Transverse colon (tissue), 4 donors: ENCODE data around the gene RSKR. TPM values are rescaled to one million over a fixed set of nuclear protein-coding genes. Genes with fewer than 3 reads are reported as not detected.
A peak's percentile ranks its signal among the peaks of the same experiment; 100 is the strongest.
"Not testable (repeated sequence)": the region's sequence is repeated elsewhere in the genome, so short reads cannot be mapped to it uniquely, and the experiment has no call there.

Experiments
- DNase-seq: peaks from one replicate; pipeline ENCODE4 v3.0.0-alpha.2; 2019
- H3K27ac ChIP-seq, 4 donors: fragments of 200-600 bp; sonication (generic); 2 replicates each; pipeline ENCODE4 v1.5.1; 2016 to 2018; ENCODE audit warnings: inconsistent platforms in 4 of 4
- H3K27me3 ChIP-seq: fragments of 200-600 bp; sonication (generic); 2 replicates; pipeline ENCODE4 v1.5.1; 2017; ENCODE audit warnings: inconsistent platforms
- H3K36me3 ChIP-seq, 4 donors: fragments of 200-600 bp; sonication (generic); 2 replicates each; pipeline ENCODE4 v1.5.1; 2017 to 2019; ENCODE audit warnings: inconsistent platforms in 4 of 4
- H3K4me1 ChIP-seq, 4 donors: fragments of 200-600 bp; sonication (generic); 2 replicates each; pipeline ENCODE4 v1.5.1; 2017 to 2020; ENCODE audit warnings: inconsistent platforms in 4 of 4
- H3K4me3 ChIP-seq, 4 donors: fragments of 200-600 bp; sonication (generic); 1 replicate in 1 of 4; 2 replicates in 3 of 4; pipeline versions ENCODE4 v1.5.1 to v1.6.1; 2017 to 2019; ENCODE audit warnings: inconsistent platforms in 4 of 4
- H3K9me3 ChIP-seq, 2 donors: fragments of 200-600 bp; sonication (generic); 2 replicates each; pipeline ENCODE4 v1.5.1; 2017 to 2019; ENCODE audit warnings: inconsistent platforms in 2 of 2
- EP300 ChIP-seq: sonication (generic); formaldehyde crosslinking; IDR thresholded peaks from one replicate; pipeline ENCODE4 v1.6.1; 2017; ENCODE audit warnings: antibody characterized with exemption, low read depth
- POLR2A ChIP-seq: fragments of 450-650 bp; IDR thresholded peaks from one replicate; pipeline ENCODE4 v1.6.1; 2016; ENCODE audit warnings: antibody characterized with exemption, mild to moderate bottlenecking, moderate library complexity
- POLR2AphosphoS5 ChIP-seq, 3 donors: sonication (generic); formaldehyde crosslinking; IDR thresholded peaks; one replicate each; pipeline ENCODE4 v1.6.1; 2016; ENCODE audit warnings: antibody characterized with exemption in 3 of 3
- WGBS, 2 donors: methylation state at CpG; one replicate each; pipeline ENCODE4 v1.1.5; 2018; ENCODE audit warnings: low coverage in 1 of 2; 5-methylcytosine and 5-hydroxymethylcytosine counted together
- in situ Hi-C, 4 donors: fragments of 200-750 bp; cut with MboI; loops; one replicate each; pipeline versions ENCODE4 v1.15.0 to v1.15.1; 2017; ENCODE audit warnings: low sequenced_read_pairs in 3 of 4, low pct_ligation_motif_present in 1 of 4, low pct_unique_long_range_greater_than_20kb in 1 of 4
- intact Hi-C: fragments of 100-400 bp; cut with DNase I; formaldehyde crosslinking; loops from one replicate; pipeline ENCODE4 v1.15.1; 2023; ENCODE audit warnings: low total_unique reads
- total RNA-seq, 4 donors: library from RNA; depleted of rRNA; stranded (reverse); fragments of >200 nt; gene quantifications; one replicate each; pipeline ENCODE4 v1.1.0, GENCODE V29; 2016
- TF ChIP-seq, protein P1 (sequence below), 5 experiments: fragments of 200-600 bp in 3 of 5; fragments of 450-650 bp in 2 of 5; sonication (generic) in 3 of 5; IDR thresholded peaks; 1 replicate in 2 of 5; 2 replicates in 3 of 5; pipeline ENCODE4 v1.5.1; 2016 to 2017; ENCODE audit warnings: antibody characterized with exemption in 5 of 5, inconsistent platforms in 3 of 5, mild to moderate bottlenecking in 2 of 5, moderate library complexity in 1 of 5

Gene RSKR
- total RNA-seq, 4 donors from 2014 or later: 8.3 to 70.8 (median 22.1) TPM

DNA sequence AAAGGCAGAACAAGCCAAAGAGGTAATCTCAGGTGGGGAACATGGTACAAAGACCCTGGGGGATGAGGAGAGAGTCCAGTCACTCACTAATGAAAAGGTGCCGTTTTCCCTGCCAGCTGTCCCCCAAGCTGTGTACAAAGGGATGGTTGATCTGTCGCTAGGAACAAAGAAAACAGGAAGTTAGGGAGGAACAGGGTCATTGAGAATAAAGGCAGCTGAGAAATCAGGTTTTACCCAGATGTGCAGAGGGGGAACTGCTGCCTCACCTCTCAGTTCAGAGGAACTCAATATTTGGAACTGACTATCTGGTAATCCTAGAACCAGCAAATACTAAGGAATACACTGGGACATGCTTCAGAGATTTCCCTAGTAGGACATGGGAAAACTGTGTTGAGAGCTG, 1.5 kb downstream of the RSKR start:
- no peaks in the 10 kb centered on the region for H3K27me3 ChIP-seq

DNA sequence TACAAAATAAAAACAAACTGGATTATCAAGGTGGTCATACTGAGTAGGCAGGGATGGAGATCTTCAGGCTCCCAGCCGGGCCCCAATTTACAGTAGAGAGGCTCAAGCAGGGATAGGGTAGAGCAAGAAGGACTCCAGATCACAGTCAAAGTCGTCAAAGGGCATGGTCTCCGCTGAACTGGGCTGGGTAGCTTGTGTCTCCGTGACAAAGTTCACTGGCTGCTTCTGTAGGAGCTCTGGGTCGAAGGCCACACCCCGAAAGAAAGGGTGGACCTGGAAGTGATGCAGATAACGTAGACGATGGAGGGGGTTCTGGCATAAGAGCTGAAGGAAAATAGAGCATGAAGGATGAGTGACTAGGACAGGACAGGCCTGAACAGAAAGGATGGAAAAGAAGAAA, 3.6 kb downstream of the RSKR start:
- Histone ChIP-seq H3K27me3 (no peaks in the 10 kb centered on the region), H3K27ac (peak overlapping the region in 2 of 4 donors; percentile 16 to 32), H3K36me3 (peaks cover 0 to 13% (median 4%) of the 10 kb centered on the region in 4 donors), H3K4me1 (peaks cover 0 to 3% (median 0%) of the 10 kb centered on the region in 4 donors), H3K4me3 (no peak overlapping the region), H3K9me3 (no peaks in the 10 kb centered on the region)
- no peak for TF ChIP-seq POLR2AphosphoS5 (IDR thresholded peaks at IDR 0.05)
- no peak for TF ChIP-seq EP300
- TF ChIP-seq, protein P1, sequence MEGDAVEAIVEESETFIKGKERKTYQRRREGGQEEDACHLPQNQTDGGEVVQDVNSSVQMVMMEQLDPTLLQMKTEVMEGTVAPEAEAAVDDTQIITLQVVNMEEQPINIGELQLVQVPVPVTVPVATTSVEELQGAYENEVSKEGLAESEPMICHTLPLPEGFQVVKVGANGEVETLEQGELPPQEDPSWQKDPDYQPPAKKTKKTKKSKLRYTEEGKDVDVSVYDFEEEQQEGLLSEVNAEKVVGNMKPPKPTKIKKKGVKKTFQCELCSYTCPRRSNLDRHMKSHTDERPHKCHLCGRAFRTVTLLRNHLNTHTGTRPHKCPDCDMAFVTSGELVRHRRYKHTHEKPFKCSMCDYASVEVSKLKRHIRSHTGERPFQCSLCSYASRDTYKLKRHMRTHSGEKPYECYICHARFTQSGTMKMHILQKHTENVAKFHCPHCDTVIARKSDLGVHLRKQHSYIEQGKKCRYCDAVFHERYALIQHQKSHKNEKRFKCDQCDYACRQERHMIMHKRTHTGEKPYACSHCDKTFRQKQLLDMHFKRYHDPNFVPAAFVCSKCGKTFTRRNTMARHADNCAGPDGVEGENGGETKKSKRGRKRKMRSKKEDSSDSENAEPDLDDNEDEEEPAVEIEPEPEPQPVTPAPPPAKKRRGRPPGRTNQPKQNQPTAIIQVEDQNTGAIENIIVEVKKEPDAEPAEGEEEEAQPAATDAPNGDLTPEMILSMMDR (IDR thresholded peaks at IDR 0.05): no peak
- TF ChIP-seq POLR2A: no peak
- in situ Hi-C loops (loop anchor here in 2 of 4 donors (10.0 kb wide), 1 partner anchor 116 kb away; no protein-coding TSS in a partner anchor), intact Hi-C loops (loop anchor here (5.0 kb wide), 1 partner anchor 118 kb away; no protein-coding TSS in a partner anchor)
- WGBS, 2 donors: 42 to 68% methylated on average over 8 of the region's 8 CpGs
- peak; percentile 17 for DNase-seq

More for the DNA sequence above, 1.5 kb downstream of the RSKR start:
- no peak for DNase-seq
- intact Hi-C loops (loop anchor here (5.0 kb wide), 1 partner anchor 120 kb away; no protein-coding TSS in a partner anchor), in situ Hi-C loops (loop anchor here in 2 of 4 donors (10.0 kb wide), 1 partner anchor 118 kb away; no protein-coding TSS in a partner anchor)
- no peak overlapping the region for H3K4me3 ChIP-seq
- H3K9me3 ChIP-seq: no peaks in the 10 kb centered on the region
- no peak overlapping the region for H3K27ac ChIP-seq
- peaks cover 0 to 3% (median 0%) of the 10 kb centered on the region in 4 donors for H3K4me1 ChIP-seq
- H3K36me3 ChIP-seq: peaks cover 0 to 35% (median 13%) of the 10 kb centered on the region in 4 donors
- WGBS, 2 donors: 61 to 63% methylated on average over 2 of the region's 2 CpGs
- TF ChIP-seq POLR2A (no peak), EP300 (no peak), POLR2AphosphoS5 (IDR thresholded peaks at IDR 0.05) (no peak)
- TF ChIP-seq, protein P1 (IDR thresholded peaks at IDR 0.05): no peak

DNA sequence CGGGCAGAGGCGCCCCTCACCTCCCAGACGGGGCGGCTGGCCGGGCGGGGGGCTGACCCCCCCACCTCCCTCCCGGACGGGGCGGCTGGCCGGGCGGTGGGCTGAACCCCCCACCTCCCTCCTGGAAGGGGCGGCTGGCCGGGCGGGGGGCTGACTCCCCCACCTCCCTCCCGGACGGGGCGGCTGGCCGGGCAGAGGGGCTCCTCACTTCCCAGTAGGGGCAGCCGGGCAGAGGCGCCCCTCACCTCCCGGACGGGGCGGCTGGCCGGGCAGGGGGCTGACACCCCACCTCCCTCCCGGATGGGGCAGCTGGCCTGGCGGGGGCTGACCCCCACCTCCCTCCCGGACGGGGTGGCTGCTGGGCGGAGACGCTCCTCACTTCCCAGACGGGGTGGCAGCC, 10.0 kb downstream of the RSKR start:
- peaks cover 0 to 10% (median 9%) of the 10 kb centered on the region in 4 donors for H3K4me1 ChIP-seq
- 94% methylated on average over 12 of the region's 31 CpGs; no CpG with 5 or more reads in 1 of the 2 donors for WGBS, 2 donors
- DNase-seq, H3K9me3 ChIP-seq, H3K36me3 ChIP-seq, in situ Hi-C loops, H3K27ac ChIP-seq, H3K4me3 ChIP-seq, H3K27me3 ChIP-seq: not testable (repeated sequence)
- intact Hi-C loops: loop anchor here (10.0 kb wide), 1 partner anchor 59 kb away; no protein-coding TSS in a partner anchor

DNA sequence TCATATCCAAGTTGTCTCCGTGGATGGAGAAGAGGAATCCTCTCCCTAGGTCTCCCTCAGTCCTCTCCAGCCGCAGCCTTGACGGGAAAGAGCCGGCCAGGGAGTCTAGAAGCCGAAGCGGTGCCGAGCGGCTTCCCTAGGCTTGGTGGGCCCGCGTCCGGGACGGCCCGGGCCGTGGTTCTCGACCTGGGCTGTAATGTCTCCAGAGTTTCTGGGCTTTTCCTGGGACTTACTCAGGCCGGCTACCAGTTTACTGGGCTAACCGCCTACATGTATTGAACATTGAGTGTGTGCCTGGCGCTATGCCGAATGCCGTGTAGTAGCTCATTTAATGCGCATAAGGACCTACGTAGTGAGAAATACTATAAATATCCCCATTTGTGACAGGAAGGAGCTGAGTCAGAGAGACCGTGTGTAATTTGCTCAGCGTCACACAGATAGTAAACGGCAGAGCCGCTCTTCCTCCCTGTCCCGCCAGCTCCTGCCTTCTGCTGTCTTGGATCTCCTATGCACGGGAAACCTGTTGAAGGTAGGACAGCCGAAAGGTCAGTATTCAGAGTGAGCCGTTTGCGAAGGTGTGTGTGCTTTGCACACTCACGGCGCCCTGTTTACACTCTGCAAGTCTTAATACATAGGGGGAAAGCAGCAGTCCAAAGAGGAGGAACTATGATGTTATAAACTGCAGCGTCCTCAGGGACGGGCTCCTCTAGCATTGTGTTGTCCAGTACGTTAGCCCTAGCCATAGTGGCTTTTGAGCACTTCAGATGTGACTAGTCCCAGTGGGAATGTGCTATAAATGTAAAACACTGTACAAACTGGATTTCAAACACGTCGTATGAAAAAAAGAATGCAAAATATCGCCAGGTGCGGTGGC, 14.4 kb downstream of the RSKR start:
- peak; percentile 76 for DNase-seq
- H3K4me3 ChIP-seq: peak overlapping the region; percentile 43 to 63 (median 52)
- H3K27ac ChIP-seq: peak overlapping the region; percentile 95 to 96 (median 96)
- in situ Hi-C loops: no loop called here
- intact Hi-C loops: loop anchor here (10.0 kb wide), 1 partner anchor 55 kb away; no protein-coding TSS in a partner anchor
- TF ChIP-seq, protein P1 (IDR thresholded peaks at IDR 0.05): no peak
- TF ChIP-seq EP300 (no peak), POLR2AphosphoS5 (IDR thresholded peaks at IDR 0.05) (peak in 2 of 3 donors; percentile 43 to 45), POLR2A (peak; percentile 63)
- no peaks in the 10 kb centered on the region for H3K36me3 ChIP-seq
- no peaks in the 10 kb centered on the region for H3K9me3 ChIP-seq
- 8% methylated on average over 25 of the region's 40 CpGs; no CpG with 5 or more reads in 1 of the 2 donors for WGBS, 2 donors
- H3K4me1 ChIP-seq: peaks cover 0 to 20% (median 18%) of the 10 kb centered on the region in 4 donors
- no peaks in the 10 kb centered on the region for H3K27me3 ChIP-seq
